GM12875 (cell line): Measurements from ENCODE around the gene LCP1.

Experiments
- H3K4me3 ChIP-seq: one replicate; pipeline ENCODE4 v1.5.1; 2011; ENCODE audit warnings: low read depth, low read length, control low read depth
- CTCF ChIP-seq: IDR thresholded peaks from 2 replicates; pipeline ENCODE4 v1.5.1; 2011; ENCODE audit warnings: low read depth, mild to moderate bottlenecking, control low read depth, inconsistent platforms, low read length, moderate library complexity, borderline replicate concordance; ENCODE audit not compliant: insufficient read depth

The LCP1 gene

GRCh38 chr13:46101002-46101401, 81.0 kb downstream of the LCP1 start:
- no peak overlapping the region for H3K4me3 ChIP-seq
- TF ChIP-seq CTCF = no peak

GRCh38 chr13:46100191-46100815, 81.7 kb downstream of the LCP1 start:
- TF ChIP-seq CTCF = no peak
- no peak overlapping the region for H3K4me3 ChIP-seq

GRCh38 chr13:46097663-46098062, 84.3 kb downstream of the LCP1 start:
- no peak for TF ChIP-seq CTCF
- H3K4me3 ChIP-seq = no peak overlapping the region

GRCh38 chr13:46097015-46097414, 85.0 kb downstream of the LCP1 start:
- TF ChIP-seq CTCF = no peak
- H3K4me3 ChIP-seq = no peak overlapping the region

GRCh38 chr13:46094478-46094877, 87.5 kb downstream of the LCP1 start:
- H3K4me3 ChIP-seq = no peak overlapping the region
- TF ChIP-seq CTCF = no peak

GRCh38 chr13:46088821-46089562, 93.0 kb downstream of the LCP1 start:
- TF ChIP-seq CTCF = no peak
- H3K4me3 ChIP-seq = no peak overlapping the region

- no peak overlapping the region for H3K4me3 ChIP-seq
- no peak for TF ChIP-seq CTCF
Observed at GRCh38 chr13:46087481-46087880, 94.5 kb downstream of the LCP1 start.
